ENCODE results near the gene DZIP3. TPM values are rescaled to one million over a fixed set of nuclear protein-coding genes. Genes with fewer than 3 reads are reported as not detected.

Gene DZIP3
- total RNA-seq: 8.5 to 11.0 TPM (median 9.5 TPM) in 3 replicates
- long read RNA-seq, full-length matches to known transcripts: 8 of 12 reads
- long read RNA-seq, partial matches to known transcripts: 0 of 12 reads
- long read RNA-seq, other reads (novel, unspliced or antisense): 4 of 12 reads

GRCh38 chr3:108589081-108589997 lies at the start of gene DZIP3, which contains the start of gene CIP2A:
TSS of gene DZIP3 (plus strand) at chr3:108589722. CDS start at chr3:108605407, 15,685 bp downstream.
TSS of gene CIP2A (minus strand) at chr3:108589438. CDS start at chr3:108589375, 63 bp downstream.
- Mint-ChIP-seq H3K27ac (ENCODE audit: unreplicated experiment) (peak within 1 kb of the TSS; percentile 100), H3K4me1 (ENCODE audit: low read depth) (peaks cover 37% of the 10 kb centered on the region), H3K4me3 (ENCODE audit: unreplicated experiment) (peak within 1 kb of the TSS; percentile 96), H3K36me3 (ENCODE audit: low read depth) (no peaks in the 10 kb centered on the region), H3K27me3 (ENCODE audit: low read depth) (no peaks in the 10 kb centered on the region), H3K9me3 (ENCODE audit: low read depth) (no peaks in the 10 kb centered on the region)
- peak; percentile 93 for DNase-seq (ENCODE audit: low spot score)
- no peak for TF ChIP-seq CTCF (IDR thresholded peaks at IDR 0.05)

- H3K27ac Mint-ChIP-seq (ENCODE audit: unreplicated experiment): no peak overlapping the region
- DNase-seq (ENCODE audit: low spot score): no peak
- H3K27me3 Mint-ChIP-seq (ENCODE audit: low read depth): no peaks in the 10 kb centered on the region
- peaks cover 9% of the 10 kb centered on the region for H3K4me1 Mint-ChIP-seq (ENCODE audit: low read depth)
- no peak overlapping the region for H3K4me3 Mint-ChIP-seq (ENCODE audit: unreplicated experiment)
- TF ChIP-seq CTCF (IDR thresholded peaks at IDR 0.05): no peak
- H3K36me3 Mint-ChIP-seq (ENCODE audit: low read depth): peaks cover 5% of the 10 kb centered on the region
- H3K9me3 Mint-ChIP-seq (ENCODE audit: low read depth): no peaks in the 10 kb centered on the region
Observed at GRCh38 chr3:108546247-108546646, 43.3 kb upstream of the DZIP3 start.

- TF ChIP-seq CTCF (IDR thresholded peaks at IDR 0.05): no peak
- Mint-ChIP-seq H3K36me3 (ENCODE audit: low read depth) (peaks cover 5% of the 10 kb centered on the region), H3K4me1 (ENCODE audit: low read depth) (peaks cover 9% of the 10 kb centered on the region), H3K4me3 (ENCODE audit: unreplicated experiment) (no peak overlapping the region), H3K27me3 (ENCODE audit: low read depth) (no peaks in the 10 kb centered on the region), H3K27ac (ENCODE audit: unreplicated experiment) (no peak overlapping the region), H3K9me3 (ENCODE audit: low read depth) (no peaks in the 10 kb centered on the region)
- no peak for DNase-seq (ENCODE audit: low spot score)
Observed at GRCh38 chr3:108546692-108547091, 42.8 kb upstream of the DZIP3 start.

- TF ChIP-seq CTCF (IDR thresholded peaks at IDR 0.05): no peak
- Mint-ChIP-seq H3K9me3 (ENCODE audit: low read depth) (no peaks in the 10 kb centered on the region), H3K4me1 (ENCODE audit: low read depth) (peaks cover 16% of the 10 kb centered on the region), H3K27me3 (ENCODE audit: low read depth) (no peaks in the 10 kb centered on the region), H3K36me3 (ENCODE audit: low read depth) (peaks cover 5% of the 10 kb centered on the region), H3K27ac (ENCODE audit: unreplicated experiment) (no peak overlapping the region), H3K4me3 (ENCODE audit: unreplicated experiment) (no peak overlapping the region)
- no peak for DNase-seq (ENCODE audit: low spot score)
Observed at GRCh38 chr3:108548304-108548703, 41.2 kb upstream of the DZIP3 start.

GRCh38 chr3:108548886-108549285 lies 40.6 kb upstream of the DZIP3 start:
- no peak for DNase-seq (ENCODE audit: low spot score)
- Mint-ChIP-seq H3K36me3 (ENCODE audit: low read depth) (peaks cover 2% of the 10 kb centered on the region), H3K4me3 (ENCODE audit: unreplicated experiment) (no peak overlapping the region), H3K4me1 (ENCODE audit: low read depth) (peaks cover 16% of the 10 kb centered on the region), H3K27me3 (ENCODE audit: low read depth) (no peaks in the 10 kb centered on the region), H3K9me3 (ENCODE audit: low read depth) (no peaks in the 10 kb centered on the region), H3K27ac (ENCODE audit: unreplicated experiment) (no peak overlapping the region)
- no peak for TF ChIP-seq CTCF (IDR thresholded peaks at IDR 0.05)
